Measurements from ENCODE around the gene MS4A6A.
"Not testable (repeated sequence)": the region's sequence is repeated elsewhere in the genome, so short reads cannot be mapped to it uniquely, and the experiment has no call there.

MS4A6A gene

GRCh38 chr11:60182541-60183330, at the start of gene MS4A6A:
TSS of gene MS4A6A (minus strand) at chr11:60183083. CDS start at chr11:60181727, 1,356 bp downstream.
- no peak for DNase-seq (ENCODE audit: low read depth)

- no peak for DNase-seq (ENCODE audit: low read depth)
Measured at GRCh38 chr11:60230681-60231080, 47.8 kb upstream of the MS4A6A start.

DNA sequence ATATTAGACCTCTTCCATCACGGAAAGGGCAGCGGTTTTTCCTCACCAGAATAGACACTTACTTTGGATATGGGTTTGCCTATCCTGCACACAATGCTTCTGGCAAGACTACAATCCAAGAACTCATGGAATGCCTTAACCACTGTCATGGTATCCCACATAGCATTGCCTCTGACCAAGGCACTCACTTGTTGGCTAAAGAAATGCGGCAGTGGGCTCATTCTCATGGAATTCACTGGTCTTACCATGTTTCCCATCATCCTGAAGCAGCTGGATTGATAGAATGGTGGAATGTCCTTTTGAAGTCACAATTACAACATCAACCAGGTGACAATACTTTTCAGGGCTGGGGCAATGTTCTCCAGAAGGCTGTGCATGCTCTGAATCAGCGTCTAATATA, 39.3 kb upstream of the MS4A6A start:
- DNase-seq (ENCODE audit: low read depth), result no peak

DNA sequence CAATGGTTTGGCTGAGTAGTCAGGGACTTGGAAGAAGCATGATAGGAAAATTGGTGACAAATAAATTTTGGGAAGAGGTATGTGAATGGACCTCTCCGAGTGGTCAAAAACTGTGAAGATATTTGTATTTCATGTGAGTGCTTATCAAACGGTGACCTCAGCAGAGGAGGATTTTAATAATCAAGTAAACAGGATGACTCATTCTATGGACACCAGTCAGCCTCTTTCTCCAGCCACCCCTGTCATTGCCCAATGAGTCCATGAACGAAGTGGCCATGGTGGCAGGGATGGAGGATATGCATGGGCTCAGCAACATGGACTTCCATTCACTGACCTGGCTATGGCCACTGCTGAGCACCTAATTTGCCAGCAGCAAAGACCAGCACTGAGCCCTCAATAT, 38.8 kb upstream of the MS4A6A start:
- no peak for DNase-seq (ENCODE audit: low read depth)

- no peak for DNase-seq (ENCODE audit: low read depth)
Measured at GRCh38 chr11:60221181-60221580, 38.3 kb upstream of the MS4A6A start.

DNA sequence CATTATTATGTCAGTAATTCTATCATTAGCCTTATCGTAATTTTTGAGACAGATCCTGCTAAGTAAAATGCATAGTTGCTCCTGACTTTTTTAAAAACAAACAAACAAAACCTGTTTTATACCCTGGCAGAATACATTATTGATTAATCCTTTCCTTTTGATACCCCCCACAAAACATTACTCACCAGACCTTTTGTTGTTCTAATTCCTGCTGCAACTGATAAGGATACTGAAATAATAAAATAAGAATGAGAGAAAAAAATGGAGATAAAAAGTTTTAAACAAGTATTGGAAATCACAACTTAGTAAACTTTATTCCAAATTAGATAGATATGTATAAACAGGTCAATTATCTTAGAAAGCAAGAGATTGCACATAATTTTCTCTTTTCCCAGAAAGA, 31.5 kb upstream of the MS4A6A start:
- DNase-seq (ENCODE audit: low read depth), result no peak

DNA sequence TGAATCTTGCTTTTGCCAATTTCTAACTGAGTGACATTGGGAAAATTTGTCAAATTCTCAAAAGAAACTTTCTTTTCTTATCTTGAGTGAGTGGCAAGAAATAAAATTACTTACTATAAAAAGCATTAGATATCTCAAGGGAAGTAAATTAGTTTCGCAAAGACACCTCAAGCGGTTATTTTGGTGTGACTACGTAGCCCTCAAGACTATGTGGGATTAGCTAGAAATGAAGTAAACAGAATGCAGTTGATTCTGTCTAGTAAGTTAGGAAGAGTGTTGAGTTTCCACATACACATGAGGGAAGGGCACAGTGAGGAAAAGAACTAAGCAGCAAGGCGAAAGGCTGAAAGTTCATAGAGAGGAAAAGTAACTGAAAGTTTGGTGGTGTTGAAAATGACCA, 28.3 kb upstream of the MS4A6A start:
- no peak for DNase-seq (ENCODE audit: low read depth)

- no peak for DNase-seq (ENCODE audit: low read depth)
Measured at GRCh38 chr11:60209977-60210376, 27.1 kb upstream of the MS4A6A start.

DNA sequence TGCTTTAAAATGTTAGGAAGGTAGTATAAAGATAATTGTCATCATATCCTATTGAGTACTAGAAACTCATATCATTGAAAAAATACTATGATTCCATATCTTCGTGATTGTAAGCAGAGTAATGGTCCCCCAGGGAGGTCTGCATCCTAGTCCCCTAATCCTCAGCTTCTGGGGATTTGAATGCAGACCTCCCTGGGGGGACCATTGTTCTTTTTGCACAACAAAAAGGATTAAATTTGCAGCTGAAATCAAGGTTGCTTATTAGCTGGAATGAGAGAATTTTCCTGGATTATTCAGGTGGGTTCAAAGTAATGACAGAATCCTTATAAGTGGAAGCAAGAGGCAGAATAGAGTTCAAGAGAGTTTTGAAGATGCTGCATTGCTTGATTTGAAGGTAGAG, 26.1 kb upstream of the MS4A6A start:
- DNase-seq (ENCODE audit: low read depth), result no peak

- no peak for DNase-seq (ENCODE audit: low read depth)
Measured at GRCh38 chr11:60208146-60208895, 25.4 kb upstream of the MS4A6A start.

DNA sequence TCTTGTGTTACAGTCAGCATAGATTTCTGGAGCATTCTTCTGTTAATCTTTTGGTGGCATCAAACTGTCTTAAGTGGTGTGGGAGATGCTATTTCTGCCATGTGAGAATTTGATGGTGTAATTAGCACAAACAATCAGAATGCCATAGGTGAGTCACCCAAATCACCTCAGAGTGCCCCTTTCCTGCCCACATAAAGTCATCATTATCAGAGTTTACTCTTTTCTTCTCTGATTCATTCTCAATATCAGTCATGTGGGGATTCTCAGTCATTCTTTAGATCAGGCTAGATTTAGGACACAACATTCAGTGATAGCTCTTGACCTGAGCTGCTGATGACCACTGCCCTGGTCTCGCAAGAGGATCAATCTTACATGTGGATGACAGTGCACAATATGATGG, 23.7 kb upstream of the MS4A6A start:
- DNase-seq (ENCODE audit: low read depth), result no peak

GRCh38 chr11:60204922-60205321, 22.0 kb upstream of the MS4A6A start:
- no peak for DNase-seq (ENCODE audit: low read depth)

DNA sequence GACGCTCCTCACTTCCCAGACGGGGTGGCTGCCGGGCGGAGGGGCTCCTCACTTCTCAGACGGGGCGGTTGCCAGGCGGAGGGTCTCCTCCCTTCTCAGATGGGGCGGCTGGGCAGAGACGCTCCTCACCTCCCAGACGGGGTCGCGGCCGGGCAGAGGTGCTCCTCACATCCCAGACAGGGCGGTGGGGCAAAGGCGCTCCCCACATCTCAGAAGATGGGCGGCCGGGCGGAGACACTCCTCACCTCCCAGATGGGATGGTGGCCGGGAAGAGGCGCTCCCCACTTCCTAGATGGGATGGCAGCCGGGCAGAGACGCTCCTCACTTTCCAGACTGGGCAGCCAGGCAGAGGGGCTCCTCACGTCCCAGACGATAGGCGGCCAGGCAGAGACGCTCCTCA, 18.5 kb upstream of the MS4A6A start:
- not testable (repeated sequence) for DNase-seq (ENCODE audit: low read depth)

GRCh38 chr11:60197442-60197841, 14.6 kb upstream of the MS4A6A start:
- DNase-seq (ENCODE audit: low read depth), result no peak

- DNase-seq (ENCODE audit: low read depth), result no peak
Measured at GRCh38 chr11:60195923-60196368, 13.1 kb upstream of the MS4A6A start.

- no peak for DNase-seq (ENCODE audit: low read depth)
Measured at GRCh38 chr11:60194511-60194910, 11.6 kb upstream of the MS4A6A start.

DNA sequence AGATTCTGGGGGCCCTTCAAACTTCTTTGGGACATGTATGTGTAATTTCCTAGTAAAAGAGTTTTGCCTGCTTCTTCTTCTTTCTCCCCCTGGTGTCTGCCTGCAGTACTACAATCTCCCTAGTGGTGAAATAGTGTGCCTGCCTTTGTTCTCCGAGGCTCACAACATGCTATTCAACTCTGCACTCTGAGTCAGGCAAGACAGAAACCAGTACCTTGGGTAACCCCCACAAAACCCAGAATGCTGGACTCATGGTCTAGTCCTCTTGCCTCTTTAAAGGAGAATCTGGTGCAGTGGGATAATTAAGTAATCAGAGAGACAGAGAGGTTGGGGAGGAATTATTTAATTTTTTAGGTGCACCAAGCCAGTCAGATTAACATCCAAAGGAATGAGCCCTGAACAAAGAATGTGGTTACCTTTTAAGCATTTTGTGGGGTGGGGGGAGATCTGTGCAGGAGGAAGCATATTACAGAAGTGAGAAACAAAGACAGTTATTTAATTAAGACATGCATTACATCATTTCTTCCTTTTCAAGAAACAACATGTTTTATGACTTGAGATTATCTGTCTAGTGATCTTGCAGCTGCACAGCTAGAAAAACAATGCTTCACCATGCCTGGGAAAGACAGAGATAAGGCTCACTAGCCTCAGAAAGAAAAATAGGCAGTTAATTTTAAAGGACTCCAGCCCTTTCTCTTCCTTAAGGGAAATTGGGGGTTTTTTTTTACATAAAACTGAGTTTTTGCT, 11.0 kb upstream of the MS4A6A start:
- DNase-seq (ENCODE audit: low read depth), result no peak

- not testable (repeated sequence) for DNase-seq (ENCODE audit: low read depth)
Measured at GRCh38 chr11:60192564-60192963, 9.7 kb upstream of the MS4A6A start.

GRCh38 chr11:60188481-60188880, 5.6 kb upstream of the MS4A6A start:
- DNase-seq (ENCODE audit: low read depth), result not testable (repeated sequence)

- DNase-seq (ENCODE audit: low read depth), result not testable (repeated sequence)
Measured at GRCh38 chr11:60186128-60186527, 3.2 kb upstream of the MS4A6A start.

GRCh38 chr11:60185512-60185827, 2.6 kb upstream of the MS4A6A start:
- not testable (repeated sequence) for DNase-seq (ENCODE audit: low read depth)

- no peak for DNase-seq (ENCODE audit: low read depth)
Measured at GRCh38 chr11:60184824-60185511, 2.1 kb upstream of the MS4A6A start.

Data from non-pigmented ciliary epithelial cell (primary cell).